Skeletal muscle tissue (tissue), 4 donors: Measurements from ENCODE around the gene USF1. TPM values are rescaled to one million over a fixed set of nuclear protein-coding genes. Genes with fewer than 3 reads are reported as not detected.
"Not testable (repeated sequence)": the region's sequence is repeated elsewhere in the genome, so short reads cannot be mapped to it uniquely, and the experiment has no call there.

Experiments used
- H3K27ac ChIP-seq: one replicate; pipeline ENCODE4 v1.7.0; 2013; ENCODE audit warnings: mild to moderate bottlenecking, low read depth, low read length, inconsistent platforms
- H3K27me3 ChIP-seq, 3 donors: one replicate each; pipeline ENCODE4 v1.7.0; 2013; ENCODE audit warnings: low read length in 3 of 3; ENCODE audit not compliant: control insufficient read depth in 3 of 3, insufficient read depth in 3 of 3
- H3K36me3 ChIP-seq, 3 donors: one replicate each; pipeline ENCODE4 v1.7.0; 2013; ENCODE audit warnings: low read length in 3 of 3; ENCODE audit not compliant: control insufficient read depth in 3 of 3, insufficient read depth in 3 of 3
- H3K4me1 ChIP-seq, 3 donors: one replicate each; pipeline ENCODE4 v1.7.0; 2013; ENCODE audit warnings: low read length in 3 of 3, mild to moderate bottlenecking in 3 of 3; ENCODE audit not compliant: control insufficient read depth in 3 of 3, insufficient read depth in 3 of 3
- H3K4me3 ChIP-seq, 3 donors: one replicate each; pipeline ENCODE4 v1.7.0; 2013; ENCODE audit warnings: low read length in 3 of 3
- H3K9ac ChIP-seq, 3 donors: one replicate each; pipeline ENCODE4 v1.7.0; 2013; ENCODE audit warnings: low read length in 3 of 3, mild to moderate bottlenecking in 3 of 3, moderate library complexity in 2 of 3, low read depth in 1 of 3
- H3K9me3 ChIP-seq, 3 donors: one replicate each; pipeline ENCODE4 v1.7.0; 2013; ENCODE audit warnings: low read length in 3 of 3; ENCODE audit not compliant: control insufficient read depth in 3 of 3
- total RNA-seq: library from RNA; depleted of rRNA; stranded (reverse); fragments of >200 nt; gene quantifications from one replicate; pipeline ENCODE4 v1.2.3, GENCODE V29; 2014
- donor health status: Osteomylitis.

The USF1 gene
- total RNA-seq, 1 donor from 2014 or later, result 66.3 TPM

DNA sequence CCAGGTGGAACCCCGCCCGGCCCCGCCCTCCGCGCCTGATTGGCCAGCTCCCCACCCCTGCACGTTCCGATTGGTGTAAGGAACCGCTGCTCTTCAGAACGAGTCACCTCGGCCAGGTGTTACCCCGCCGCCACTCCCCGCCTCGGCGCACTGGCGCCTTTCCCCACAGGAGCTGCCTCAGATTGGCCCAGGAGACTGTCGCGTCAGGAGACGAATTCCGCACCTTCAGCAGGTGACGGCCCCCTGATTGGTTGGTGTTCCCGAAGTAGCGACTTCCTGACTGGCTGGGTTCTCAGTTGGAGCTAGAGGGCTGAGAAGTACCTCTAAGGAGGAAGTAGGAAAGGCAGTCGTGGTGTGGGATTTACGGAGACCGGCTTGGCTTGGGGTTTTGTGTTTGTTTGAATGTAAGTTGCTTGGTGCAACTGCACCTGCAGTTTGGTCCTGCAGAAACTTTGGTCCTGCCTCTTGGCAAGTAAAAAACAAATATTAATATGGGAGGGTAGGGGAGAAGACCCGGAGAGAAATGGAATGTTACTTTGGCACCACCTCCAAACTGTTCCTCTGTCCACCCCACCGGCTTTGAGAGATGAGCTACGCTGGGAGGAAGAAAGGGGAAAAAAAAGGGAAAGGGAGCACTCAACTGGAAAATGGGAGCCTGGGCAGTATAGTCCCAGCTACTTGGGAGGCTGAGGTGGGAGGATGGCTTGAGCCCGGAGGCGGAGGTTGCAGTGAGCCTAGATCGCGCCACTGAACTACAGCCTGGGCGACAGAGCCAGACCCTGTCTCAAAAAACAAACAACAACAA is 24.4 kb downstream of the USF1 start:
- Histone ChIP-seq H3K9me3 (no peaks in the 10 kb centered on the region), H3K9ac (peak overlapping the region; percentile 57 to 83 (median 59))

DNA sequence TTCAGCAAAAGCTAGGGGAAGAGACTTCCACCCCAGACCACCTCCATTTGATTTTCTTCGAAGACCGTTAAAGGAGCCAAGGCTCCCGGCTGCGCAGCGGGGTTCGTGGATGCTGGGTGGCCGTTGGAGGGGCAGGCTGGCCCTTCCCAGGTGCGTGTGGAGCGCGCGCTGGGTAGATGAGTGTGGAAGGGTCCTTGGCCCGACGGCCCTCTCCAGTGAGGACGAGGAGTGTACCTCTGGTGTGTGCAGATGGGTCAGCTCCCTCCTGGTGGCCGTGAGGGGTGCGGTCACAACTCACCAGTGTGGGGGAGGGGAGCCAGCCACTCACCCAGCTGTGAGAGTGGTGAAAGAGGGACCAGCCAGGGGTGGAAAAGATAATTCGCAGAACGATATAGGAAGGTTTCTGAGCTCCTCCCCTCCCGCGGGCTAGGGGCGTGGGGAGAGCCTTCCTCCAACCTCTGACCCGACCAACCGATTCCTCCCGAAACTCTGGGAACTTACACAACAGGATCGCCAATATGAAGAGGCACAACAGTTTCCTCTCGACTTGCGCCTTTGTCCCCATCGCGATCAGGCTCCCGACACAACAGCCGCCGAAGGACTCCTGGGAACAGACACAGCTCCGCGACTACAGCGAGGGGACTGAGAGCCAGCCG is 25.1 kb downstream of the USF1 start, which contains the start of gene F11R:
Gene F11R, minus strand, starts transcription at position 644 of the 656 bp plus-strand sequence. Its CDS starts 79 bp downstream, at position 565.
- Histone ChIP-seq H3K4me3 (peak within 1 kb of the TSS; percentile 69 to 85 (median 81)), H3K4me1 (peaks cover 6 to 25% (median 14%) of the 10 kb centered on the region in 3 donors), H3K36me3 (no peaks in the 10 kb centered on the region), H3K27ac (peak within 1 kb of the TSS; percentile 85), H3K9ac (peak within 1 kb of the TSS; percentile 57 to 83 (median 67)), H3K9me3 (no peaks in the 10 kb centered on the region), H3K27me3 (peaks cover 8 to 23% (median 9%) of the 10 kb centered on the region in 3 donors)

More for the DNA sequence above, 24.4 kb downstream of the USF1 start:
- no peaks in the 10 kb centered on the region for H3K36me3 ChIP-seq
- H3K4me1 ChIP-seq, result peaks cover 6 to 25% (median 14%) of the 10 kb centered on the region in 3 donors
- H3K27me3 ChIP-seq, result peaks cover 8 to 23% (median 9%) of the 10 kb centered on the region in 3 donors
- H3K4me3 ChIP-seq, result peak overlapping the region; percentile 69 to 85 (median 81)
- H3K27ac ChIP-seq, result peak overlapping the region; percentile 85

- Histone ChIP-seq H3K9ac (peak overlapping the region; percentile 40 to 83 (median 57)), H3K4me3 (peak overlapping the region; percentile 69 to 85 (median 81)), H3K9me3 (no peaks in the 10 kb centered on the region), H3K27me3 (peaks cover 8 to 23% (median 9%) of the 10 kb centered on the region in 3 donors), H3K4me1 (peaks cover 6 to 25% (median 14%) of the 10 kb centered on the region in 3 donors), H3K27ac (peak overlapping the region; percentile 85), H3K36me3 (no peaks in the 10 kb centered on the region)
Measured at GRCh38 chr1:161019751-161020495, 25.9 kb downstream of the USF1 start.

DNA sequence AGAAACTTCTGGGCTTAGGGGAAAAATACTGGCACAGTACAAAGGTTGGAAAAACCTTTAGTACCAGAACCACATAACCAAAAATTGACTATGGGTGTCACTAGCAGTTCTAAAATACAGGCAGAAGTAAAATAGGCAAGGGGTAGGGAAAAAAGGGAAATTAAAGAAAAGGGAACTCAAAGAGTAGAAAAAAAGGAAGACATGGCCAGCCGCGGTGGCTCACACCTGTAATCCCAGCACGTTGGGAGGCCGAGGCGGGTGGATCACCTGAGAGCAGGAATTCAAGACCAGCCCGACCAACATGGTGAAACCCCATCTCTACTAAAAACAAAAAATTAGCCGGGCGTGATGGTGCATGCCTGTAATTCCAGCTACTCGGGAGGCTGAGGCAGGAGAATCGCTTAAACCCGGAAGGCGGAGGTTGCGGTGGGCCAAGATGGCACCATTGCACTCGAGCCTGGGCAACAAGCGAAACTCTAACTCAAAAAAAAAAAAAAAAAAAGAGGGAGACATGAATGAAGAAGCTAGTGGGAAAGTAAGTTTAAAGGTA is 26.6 kb downstream of the USF1 start:
- H3K27me3 ChIP-seq, result peaks cover 8 to 23% (median 9%) of the 10 kb centered on the region in 3 donors
- peak overlapping the region; percentile 85 for H3K27ac ChIP-seq
- not testable (repeated sequence) for H3K9ac ChIP-seq, H3K36me3 ChIP-seq, H3K9me3 ChIP-seq, H3K4me3 ChIP-seq
- H3K4me1 ChIP-seq, result peaks cover 7 to 25% (median 14%) of the 10 kb centered on the region in 3 donors

DNA sequence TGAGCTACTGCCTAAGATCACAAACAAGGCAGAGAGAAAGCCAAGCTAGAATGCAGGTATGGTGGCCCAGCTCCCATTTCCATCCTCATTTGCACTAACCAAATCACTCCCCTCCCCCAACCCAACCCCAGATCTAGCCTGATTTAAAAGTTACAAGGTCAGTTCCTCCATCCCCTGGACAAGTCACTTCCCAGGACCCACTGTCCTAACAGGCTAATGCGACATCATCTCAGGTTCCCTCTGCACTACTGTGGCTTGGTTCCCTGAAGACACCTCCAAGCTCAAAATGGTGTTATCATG is 27.2 kb downstream of the USF1 start:
- Histone ChIP-seq H3K36me3 (no peaks in the 10 kb centered on the region), H3K9me3 (no peaks in the 10 kb centered on the region), H3K4me1 (peaks cover 12 to 29% (median 17%) of the 10 kb centered on the region in 3 donors), H3K4me3 (no peak overlapping the region), H3K9ac (no peak overlapping the region), H3K27ac (peak overlapping the region; percentile 85), H3K27me3 (peaks cover 8 to 23% (median 9%) of the 10 kb centered on the region in 3 donors)

DNA sequence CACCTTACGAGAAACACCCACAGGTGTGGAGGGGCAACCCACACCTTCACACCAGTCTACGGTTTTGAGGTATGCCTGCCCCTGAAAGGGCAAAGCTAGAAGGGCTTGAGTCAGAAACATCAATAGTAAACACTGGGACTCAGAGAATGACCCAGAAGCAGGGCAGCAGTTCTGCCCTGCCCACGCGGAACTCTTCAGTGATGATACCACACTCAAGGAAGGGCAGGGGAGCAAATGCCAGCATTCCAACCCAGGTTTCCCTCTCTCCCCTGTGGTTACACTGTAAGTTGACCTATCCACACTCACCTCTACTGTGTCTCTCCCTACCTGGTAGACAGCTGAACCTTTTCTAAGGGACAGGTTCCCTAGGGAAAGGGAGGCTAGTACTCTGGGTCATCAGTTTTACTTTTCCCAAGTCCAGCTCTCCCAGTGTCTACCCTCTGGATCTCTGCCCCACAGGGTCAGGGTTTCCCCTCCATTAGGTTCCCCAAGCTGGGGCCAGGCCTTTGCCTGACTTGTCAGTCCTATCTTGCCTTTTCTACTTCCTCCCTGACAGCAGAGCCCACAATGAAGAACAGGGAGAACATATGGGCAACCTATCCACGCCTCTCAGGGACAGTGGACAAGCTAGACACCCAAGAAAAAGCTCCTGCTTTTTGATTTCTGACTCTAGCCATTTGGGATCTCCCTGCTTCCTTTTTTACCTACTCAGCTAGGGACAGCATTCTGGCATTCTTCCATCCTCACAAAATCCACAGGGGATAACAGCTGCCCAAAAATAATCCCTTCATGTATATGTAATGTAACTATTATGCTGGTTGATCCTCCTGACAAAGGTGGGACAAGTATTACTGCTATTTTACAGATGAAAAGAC is 27.8 kb downstream of the USF1 start:
- Histone ChIP-seq H3K9me3 (no peaks in the 10 kb centered on the region), H3K9ac (no peak overlapping the region), H3K4me3 (peak overlapping the region in 1 of 3 donors; percentile 6), H3K4me1 (peaks cover 15 to 35% (median 20%) of the 10 kb centered on the region in 3 donors), H3K27me3 (peaks cover 8 to 23% (median 9%) of the 10 kb centered on the region in 3 donors), H3K27ac (no peak overlapping the region), H3K36me3 (no peaks in the 10 kb centered on the region)

GRCh38 chr1:161017181-161017580 is 28.6 kb downstream of the USF1 start:
- H3K9ac ChIP-seq, H3K4me3 ChIP-seq, H3K9me3 ChIP-seq, H3K36me3 ChIP-seq, H3K27ac ChIP-seq: not testable (repeated sequence)
- Histone ChIP-seq H3K4me1 (peaks cover 15 to 35% (median 20%) of the 10 kb centered on the region in 3 donors), H3K27me3 (peaks cover 8 to 23% (median 9%) of the 10 kb centered on the region in 3 donors)

GRCh38 chr1:161016683-161017082 is 29.1 kb downstream of the USF1 start:
- H3K36me3 ChIP-seq, H3K9me3 ChIP-seq, H3K4me3 ChIP-seq, H3K9ac ChIP-seq, H3K27ac ChIP-seq: not testable (repeated sequence)
- peaks cover 8 to 19% (median 9%) of the 10 kb centered on the region in 3 donors for H3K27me3 ChIP-seq
- peaks cover 15 to 33% (median 20%) of the 10 kb centered on the region in 3 donors for H3K4me1 ChIP-seq
